ENCODE measurements around the gene TAGAP. TPM values are rescaled to one million over a fixed set of nuclear protein-coding genes. Genes with fewer than 3 reads are reported as not detected.

TAGAP gene
- total RNA-seq, 1 experiment from 2014 or later = 0.13 TPM

- ATAC-seq = no peak
- in situ Hi-C loops (cut with HindIII; ENCODE audit: low pct_unique_long_range_greater_than_20kb, low sequenced_read_pairs) (no loop called here), intact Hi-C loops (cut with micrococcal nuclease; ENCODE audit: unreplicated experiment) (loop anchor here (5.0 kb wide), 1 partner anchor 427 kb away; no protein-coding TSS in a partner anchor)
- Histone ChIP-seq H3K9me3 (ENCODE audit: control insufficient read depth, insufficient read depth, low read depth, low read length) (no peaks in the 10 kb centered on the region), H3K4me3 (ENCODE audit: low read depth in 2 of 2, low read length in 2 of 2) (no peak overlapping the region), H3K4me1 (ENCODE audit: control insufficient read depth, insufficient read depth, low read length) (no peaks in the 10 kb centered on the region), H3K27me3 (ENCODE audit: control insufficient read depth, insufficient read depth, low read length) (peaks cover 10% of the 10 kb centered on the region; the same call in 1 of the 2 replicates), H3K27ac (ENCODE audit: low read length) (no peak overlapping the region), H3K36me3 (ENCODE audit: control insufficient read depth, insufficient read depth, low read length) (no peaks in the 10 kb centered on the region)
- ChIA-PET CTCF (no interaction called here), POLR2A (no interaction called here)
- BruUV-seq (replicated peaks) = no TSS peak
- TF ChIP-seq CTCF (IDR thresholded peaks at IDR 0.05) = no peak
- no peak for TF ChIP-seq SIN3A (IDR thresholded peaks at IDR 0.05; ENCODE audit: borderline replicate concordance, insufficient read depth, low read depth, low read length)
- TF ChIP-seq POLR2AphosphoS5 (IDR thresholded peaks at IDR 0.05; ENCODE audit: low read depth, low read length) = no peak
- no peak for TF ChIP-seq TCF7L2 (IDR thresholded peaks at IDR 0.05; ENCODE audit: low read depth, low read length)
- DNase-seq (ENCODE audit: low read depth, low spot score) = no peak
These were observed 44.7 kb upstream of the TAGAP start for GRCh38 chr6:159089443-159089842.

DNA sequence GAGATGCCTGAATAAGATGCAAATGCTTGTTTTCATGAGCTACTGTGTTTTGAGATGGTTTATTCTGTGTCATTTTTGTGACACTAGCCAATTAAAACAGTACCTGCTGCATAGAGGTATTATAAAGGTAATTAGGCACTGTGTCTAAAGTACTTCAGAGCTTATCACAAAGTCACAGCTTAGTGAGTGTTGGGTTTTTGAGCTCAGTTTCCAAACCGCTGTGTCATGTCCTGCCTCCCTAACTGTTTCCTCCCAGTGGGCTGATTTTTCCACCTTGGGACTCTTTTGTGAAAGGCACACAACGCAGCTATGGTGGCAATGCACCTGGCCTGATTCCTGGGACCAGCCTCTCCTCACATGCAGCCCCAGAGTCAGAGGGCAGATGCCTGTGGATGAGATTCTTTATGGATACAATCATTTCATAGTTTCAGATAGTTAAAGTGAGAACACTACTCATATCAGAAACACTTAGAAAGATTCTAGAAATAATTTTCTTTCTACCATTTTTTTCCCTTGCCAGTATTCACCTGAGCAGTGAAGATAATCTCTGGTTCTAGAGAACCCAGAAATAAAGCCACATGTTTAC is 41.3 kb upstream of the TAGAP start:
- intact Hi-C loops (cut with micrococcal nuclease; ENCODE audit: unreplicated experiment) (loop anchor here (5.0 kb wide), 1 partner anchor 424 kb away; no protein-coding TSS in a partner anchor), in situ Hi-C loops (cut with HindIII; ENCODE audit: low pct_unique_long_range_greater_than_20kb, low sequenced_read_pairs) (no loop called here)
- BruUV-seq (replicated peaks) = no TSS peak
- CTCF ChIA-PET = no interaction called here
- Histone ChIP-seq H3K27ac (ENCODE audit: low read length) (no peak overlapping the region), H3K36me3 (ENCODE audit: control insufficient read depth, insufficient read depth, low read length) (no peaks in the 10 kb centered on the region), H3K4me1 (ENCODE audit: control insufficient read depth, insufficient read depth, low read length) (no peaks in the 10 kb centered on the region), H3K4me3 (ENCODE audit: low read depth in 2 of 2, low read length in 2 of 2) (no peak overlapping the region), H3K27me3 (ENCODE audit: control insufficient read depth, insufficient read depth, low read length) (peaks cover 11% of the 10 kb centered on the region; the same call in 1 of the 2 replicates), H3K9me3 (ENCODE audit: control insufficient read depth, insufficient read depth, low read depth, low read length) (no peaks in the 10 kb centered on the region)
- POLR2A ChIA-PET = no interaction called here
- DNase-seq (ENCODE audit: low read depth, low spot score) (no peak), ATAC-seq (no peak)
- TF ChIP-seq CTCF (IDR thresholded peaks at IDR 0.05) = no peak
- no peak for TF ChIP-seq POLR2AphosphoS5 (IDR thresholded peaks at IDR 0.05; ENCODE audit: low read depth, low read length)
- TF ChIP-seq, protein P1, sequence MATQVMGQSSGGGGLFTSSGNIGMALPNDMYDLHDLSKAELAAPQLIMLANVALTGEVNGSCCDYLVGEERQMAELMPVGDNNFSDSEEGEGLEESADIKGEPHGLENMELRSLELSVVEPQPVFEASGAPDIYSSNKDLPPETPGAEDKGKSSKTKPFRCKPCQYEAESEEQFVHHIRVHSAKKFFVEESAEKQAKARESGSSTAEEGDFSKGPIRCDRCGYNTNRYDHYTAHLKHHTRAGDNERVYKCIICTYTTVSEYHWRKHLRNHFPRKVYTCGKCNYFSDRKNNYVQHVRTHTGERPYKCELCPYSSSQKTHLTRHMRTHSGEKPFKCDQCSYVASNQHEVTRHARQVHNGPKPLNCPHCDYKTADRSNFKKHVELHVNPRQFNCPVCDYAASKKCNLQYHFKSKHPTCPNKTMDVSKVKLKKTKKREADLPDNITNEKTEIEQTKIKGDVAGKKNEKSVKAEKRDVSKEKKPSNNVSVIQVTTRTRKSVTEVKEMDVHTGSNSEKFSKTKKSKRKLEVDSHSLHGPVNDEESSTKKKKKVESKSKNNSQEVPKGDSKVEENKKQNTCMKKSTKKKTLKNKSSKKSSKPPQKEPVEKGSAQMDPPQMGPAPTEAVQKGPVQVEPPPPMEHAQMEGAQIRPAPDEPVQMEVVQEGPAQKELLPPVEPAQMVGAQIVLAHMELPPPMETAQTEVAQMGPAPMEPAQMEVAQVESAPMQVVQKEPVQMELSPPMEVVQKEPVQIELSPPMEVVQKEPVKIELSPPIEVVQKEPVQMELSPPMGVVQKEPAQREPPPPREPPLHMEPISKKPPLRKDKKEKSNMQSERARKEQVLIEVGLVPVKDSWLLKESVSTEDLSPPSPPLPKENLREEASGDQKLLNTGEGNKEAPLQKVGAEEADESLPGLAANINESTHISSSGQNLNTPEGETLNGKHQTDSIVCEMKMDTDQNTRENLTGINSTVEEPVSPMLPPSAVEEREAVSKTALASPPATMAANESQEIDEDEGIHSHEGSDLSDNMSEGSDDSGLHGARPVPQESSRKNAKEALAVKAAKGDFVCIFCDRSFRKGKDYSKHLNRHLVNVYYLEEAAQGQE (IDR thresholded peaks at IDR 0.05; ENCODE audit: insufficient read depth in 1 of 2, low read depth in 2 of 2, low read length in 1 of 2) = no peak
- no peak for TF ChIP-seq TCF7L2 (IDR thresholded peaks at IDR 0.05; ENCODE audit: low read depth, low read length)
- TF ChIP-seq SIN3A (IDR thresholded peaks at IDR 0.05; ENCODE audit: borderline replicate concordance, insufficient read depth, low read depth, low read length) = no peak
